GM23248 (cell line): Measurements from ENCODE around the gene GALNT2. TPM values are rescaled to one million over a fixed set of nuclear protein-coding genes. Genes with fewer than 3 reads are reported as not detected.

ENCODE experiments used
- DNase-seq: peaks from one replicate; pipeline ENCODE4 v3.0.0-alpha.2; 2015
- H2AFZ ChIP-seq: fragments of 200-600 bp; sonication (generic); 2 replicates; pipeline ENCODE4 v1.6.1; 2016; ENCODE audit warnings: antibody characterized with exemption
- H3F3A ChIP-seq: fragments of 200-600 bp; sonication (generic); 2 replicates; pipeline ENCODE4 v1.6.1; 2016; ENCODE audit warnings: mild to moderate bottlenecking, antibody characterized with exemption, mixed run types; ENCODE audit not compliant: insufficient read depth
- H3K27ac ChIP-seq: fragments of 200-600 bp; sonication (generic); 2 replicates; pipeline ENCODE4 v1.5.1; 2016; ENCODE audit warnings: mild to moderate bottlenecking
- H3K27me3 ChIP-seq: fragments of 200-600 bp; sonication (generic); replicated peaks from 2 replicates; pipeline ENCODE4 v1.6.1; 2016; ENCODE audit warnings: mild to moderate bottlenecking; ENCODE audit not compliant: insufficient read depth
- H3K36me3 ChIP-seq: fragments of 200-600 bp; sonication (generic); 2 replicates; pipeline ENCODE4 v1.6.1; 2016; ENCODE audit warnings: low read depth, mild to moderate bottlenecking
- H3K4me1 ChIP-seq: fragments of 200-600 bp; sonication (generic); 2 replicates; pipeline ENCODE4 v1.6.1; 2016; ENCODE audit warnings: mild to moderate bottlenecking; ENCODE audit not compliant: insufficient read depth
- H3K4me2 ChIP-seq: fragments of 200-600 bp; sonication (generic); one replicate; pipeline ENCODE4 v1.6.1; 2016; ENCODE audit warnings: mild to moderate bottlenecking; ENCODE audit not compliant: unreplicated experiment
- H3K4me3 ChIP-seq: fragments of 200-600 bp; sonication (generic); 2 replicates; pipeline ENCODE4 v1.5.1; 2016; ENCODE audit warnings: mild to moderate bottlenecking
- H3K79me2 ChIP-seq: fragments of 200-600 bp; sonication (generic); 2 replicates; pipeline ENCODE4 v1.6.1; 2016; ENCODE audit warnings: mild to moderate bottlenecking; ENCODE audit not compliant: insufficient read depth
- H3K9ac ChIP-seq: fragments of 200-600 bp; sonication (generic); 2 replicates; pipeline ENCODE4 v1.6.1; 2016; ENCODE audit warnings: mild to moderate bottlenecking
- H3K9me2 ChIP-seq: fragments of 200-600 bp; sonication (generic); 2 replicates; pipeline ENCODE4 v1.6.1; 2016; ENCODE audit warnings: mixed run types, mild to moderate bottlenecking, moderate library complexity; ENCODE audit not compliant: insufficient read depth
- H3K9me3 ChIP-seq: fragments of 200-600 bp; sonication (generic); one replicate; pipeline ENCODE4 v1.6.1; 2017; ENCODE audit warnings: low read depth
- H4K20me1 ChIP-seq: fragments of 200-600 bp; sonication (generic); 2 replicates; pipeline ENCODE4 v1.6.0; 2016; ENCODE audit not compliant: insufficient read depth
- EZH2 ChIP-seq: fragments of 200-600 bp; sonication (generic); IDR thresholded peaks from 2 replicates; pipeline ENCODE4 v1.6.1; 2018; ENCODE audit warnings: antibody characterized with exemption, mild to moderate bottlenecking; ENCODE audit not compliant: insufficient read depth, poor library complexity, severe bottlenecking
- EZH2phosphoT487 ChIP-seq: fragments of 200-600 bp; sonication (generic); IDR thresholded peaks from 2 replicates; pipeline ENCODE4 v1.6.1; 2018; ENCODE audit warnings: antibody characterized with exemption, moderate library complexity, mild to moderate bottlenecking, low read depth; ENCODE audit not compliant: insufficient read depth
- WGBS, 2 experiments: methylation state at CpG; one replicate each; pipeline ENCODE4 v1.1.6; 2015 to 2017; ENCODE audit warnings: low lambda C conversion rate in 2 of 2, low coverage in 1 of 2; ENCODE audit errors: missing lambda C conversion rate in 2 of 2; 5-methylcytosine and 5-hydroxymethylcytosine counted together
- in situ Hi-C: fragments of 300-500 bp; cut with MboI; formaldehyde crosslinking; loops from 2 replicates; pipeline ENCODE4 v1.15.0; 2020
- polyA plus RNA-seq: library from polyadenylated mRNA; unstranded; fragments of >200 nt; fragmentation: Nextera tagmentation; extraction: Ambion mirVana; gene quantifications from 2 replicates; pipeline ENCODE4 v1.2.1, GENCODE V29; 2016
- total RNA-seq: library from RNA; depleted of rRNA; stranded (reverse); fragments of >200 nt; shearing (Covaris generic); gene quantifications from 2 replicates; pipeline ENCODE4 v1.2.3, GENCODE V29; 2014

GALNT2 gene
- total and polyA plus RNA-seq, 2 experiments from 2014 or later, result 111 to 124 TPM

- Histone ChIP-seq H3K9ac (peak overlapping the region; percentile 34), H3K4me1 (peaks cover 19% of the 10 kb centered on the region), H4K20me1 (no peaks in the 10 kb centered on the region)
These were observed 73.4 kb downstream of the GALNT2 start for GRCh38 chr1:230140221-230141020.

DNA sequence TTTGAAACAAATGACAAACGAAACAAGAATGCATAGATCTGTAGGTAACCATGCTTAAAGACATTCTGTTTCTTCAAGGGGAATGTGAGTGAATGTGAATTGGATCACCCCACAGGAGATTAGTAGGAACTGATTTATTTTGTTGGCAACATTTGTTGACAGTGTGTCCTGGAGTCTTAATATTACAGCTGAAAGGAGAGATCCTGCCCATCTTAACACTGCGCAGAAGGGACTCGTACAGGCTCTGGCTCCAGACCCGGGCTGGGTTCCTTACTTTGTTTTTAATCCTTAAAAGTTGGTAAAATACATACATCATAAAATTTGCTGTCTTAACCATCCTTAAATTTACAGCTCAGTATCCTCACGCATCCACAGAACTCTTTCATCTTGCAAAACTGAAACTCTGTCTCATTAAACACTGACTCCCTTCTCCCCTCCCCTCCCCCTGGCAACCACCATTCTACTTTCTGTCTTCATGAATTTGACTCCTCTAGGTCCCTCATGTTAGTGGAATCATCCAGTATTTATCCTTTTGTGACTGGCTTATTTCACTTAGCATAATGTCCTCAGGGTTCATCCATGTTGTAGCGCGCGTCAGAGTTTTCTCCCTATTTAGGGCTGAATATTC, 74.1 kb downstream of the GALNT2 start:
- Histone ChIP-seq H3K27ac (peak overlapping the region; percentile 52), H2AFZ (no peak overlapping the region), H3K9me3 (no peaks in the 10 kb centered on the region), H3K4me1 (peaks cover 19% of the 10 kb centered on the region), H3K9me2 (no peaks in the 10 kb centered on the region), H3F3A (peaks cover 14% of the 10 kb centered on the region; the same call in 1 of the 2 replicates), H3K4me2 (peak overlapping the region; percentile 51), H4K20me1 (peaks cover 7% of the 10 kb centered on the region; the same call in 1 of the 2 replicates), H3K27me3 (no peaks in the 10 kb centered on the region), H3K36me3 (no peaks in the 10 kb centered on the region), H3K79me2 (peaks cover 100% of the 10 kb centered on the region), H3K9ac (peak overlapping the region; percentile 34), H3K4me3 (0 out of 2 replicates have a peak overlapping the region, but pooled peaks have one; percentile 17)
- in situ Hi-C loops, result no loop called here
- DNase-seq, result peak; percentile 62
- no peak for TF ChIP-seq EZH2phosphoT487
- no peak for TF ChIP-seq EZH2
- 81 to 84% methylated on average over 8 of the region's 8 CpGs for WGBS, 2 experiments

More at GRCh38 chr1:230140221-230141020, 73.4 kb downstream of the GALNT2 start:
- Histone ChIP-seq H3K27ac (peak overlapping the region; percentile 52), H3K79me2 (peaks cover 100% of the 10 kb centered on the region), H2AFZ (no peak overlapping the region), H3K36me3 (no peaks in the 10 kb centered on the region), H3F3A (peaks cover 14% of the 10 kb centered on the region; the same call in 1 of the 2 replicates), H3K9me2 (no peaks in the 10 kb centered on the region), H3K4me2 (peak overlapping the region; percentile 51), H3K4me3 (0 out of 2 replicates have a peak overlapping the region, but pooled peaks have one; percentile 17), H3K9me3 (no peaks in the 10 kb centered on the region), H3K27me3 (no peaks in the 10 kb centered on the region)
- DNase-seq, result peak; percentile 37
- WGBS, 2 experiments, result 72 to 74% methylated on average over 12 of the region's 12 CpGs
- TF ChIP-seq EZH2phosphoT487, result no peak
- no peak for TF ChIP-seq EZH2
- in situ Hi-C loops, result no loop called here

GRCh38 chr1:230141797-230142607, 75.0 kb downstream of the GALNT2 start:
- Histone ChIP-seq H2AFZ (no peak overlapping the region), H4K20me1 (peaks cover 7% of the 10 kb centered on the region; the same call in 1 of the 2 replicates), H3K79me2 (peaks cover 100% of the 10 kb centered on the region), H3K9ac (no peak overlapping the region), H3K4me1 (peaks cover 19% of the 10 kb centered on the region), H3K36me3 (no peaks in the 10 kb centered on the region), H3K4me3 (no peak overlapping the region), H3F3A (peaks cover 14% of the 10 kb centered on the region; the same call in 1 of the 2 replicates), H3K9me3 (no peaks in the 10 kb centered on the region), H3K27me3 (no peaks in the 10 kb centered on the region), H3K4me2 (no peak overlapping the region), H3K9me2 (no peaks in the 10 kb centered on the region), H3K27ac (no peak overlapping the region)
- in situ Hi-C loops, result no loop called here
- 90 to 92% methylated on average over 15 of the region's 15 CpGs for WGBS, 2 experiments
- no peak for DNase-seq
- TF ChIP-seq EZH2phosphoT487, result no peak
- no peak for TF ChIP-seq EZH2

DNA sequence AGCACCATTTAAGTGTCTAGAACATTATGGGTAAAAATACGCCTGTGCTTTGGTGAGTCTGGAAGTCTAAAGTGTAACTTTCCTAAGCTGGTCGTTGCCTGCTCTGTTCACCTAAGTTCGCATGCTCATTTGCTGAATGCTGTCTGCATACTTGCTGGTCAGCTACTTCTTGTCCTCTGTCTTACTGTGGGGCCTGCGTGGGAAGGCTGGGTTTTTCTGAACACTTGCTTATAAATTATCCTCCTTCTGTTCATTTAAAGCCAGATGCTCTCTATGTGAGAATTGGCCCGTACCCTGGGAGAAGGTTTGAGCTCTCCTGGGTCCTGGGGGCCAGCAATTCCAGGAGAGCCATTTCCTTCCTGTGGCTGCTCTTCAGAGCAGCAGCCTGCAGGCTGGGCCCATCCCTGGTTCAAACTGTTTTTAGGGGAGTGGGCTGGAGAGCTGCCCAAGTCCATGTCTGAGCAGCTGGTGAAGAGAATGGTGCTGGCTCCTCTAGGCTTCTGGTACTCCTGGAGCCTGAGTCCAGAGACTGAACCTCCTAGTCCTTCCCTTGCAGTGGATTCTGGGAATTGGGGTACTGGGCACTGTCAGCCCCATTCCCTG, 75.7 kb downstream of the GALNT2 start:
- in situ Hi-C loops, result no loop called here
- H3K36me3 ChIP-seq, result no peaks in the 10 kb centered on the region
- H3K4me3 ChIP-seq, result no peak overlapping the region
- H3K79me2 ChIP-seq, result peaks cover 100% of the 10 kb centered on the region
- no peaks in the 10 kb centered on the region for H3K9me2 ChIP-seq
- H3K4me2 ChIP-seq, result no peak overlapping the region
- H2AFZ ChIP-seq, result no peak overlapping the region
- H3K27ac ChIP-seq, result no peak overlapping the region
- H3K27me3 ChIP-seq, result no peaks in the 10 kb centered on the region
- H4K20me1 ChIP-seq, result peaks cover 7% of the 10 kb centered on the region; the same call in 1 of the 2 replicates
- no peak for DNase-seq
- WGBS, 2 experiments, result 94 to 98% methylated on average over 5 of the region's 5 CpGs
- H3K9me3 ChIP-seq, result no peaks in the 10 kb centered on the region
- no peak overlapping the region for H3K9ac ChIP-seq
- TF ChIP-seq EZH2, result no peak
- TF ChIP-seq EZH2phosphoT487, result no peak
- peaks cover 19% of the 10 kb centered on the region for H3K4me1 ChIP-seq
- peaks cover 14% of the 10 kb centered on the region; the same call in 1 of the 2 replicates for H3F3A ChIP-seq
